Measurements from ENCODE around the gene BMP10.
"Not testable (repeated sequence)": the region's sequence is repeated elsewhere in the genome, so short reads cannot be mapped to it uniquely, and the experiment has no call there.

The BMP10 gene

GRCh38 chr2:68871159-68871764 is at the start of gene BMP10:
TSS of gene BMP10 (minus strand) at chr2:68871397. CDS start at chr2:68871358, 39 bp downstream.
- no peak for DNase-seq

- no peak for DNase-seq
These were observed 49.4 kb upstream of the BMP10 start for GRCh38 chr2:68920481-68921170.

- DNase-seq, result no peak
These were observed 47.3 kb upstream of the BMP10 start for GRCh38 chr2:68918497-68918896.

GRCh38 chr2:68917034-68917718 is 46.0 kb upstream of the BMP10 start:
- DNase-seq, result no peak

- DNase-seq, result no peak
These were observed 45.0 kb upstream of the BMP10 start for GRCh38 chr2:68916226-68916625.

- DNase-seq, result no peak
These were observed 44.2 kb upstream of the BMP10 start for GRCh38 chr2:68915393-68915792.

GRCh38 chr2:68913359-68913758 is 42.2 kb upstream of the BMP10 start:
- no peak for DNase-seq

GRCh38 chr2:68912732-68913131 is 41.5 kb upstream of the BMP10 start:
- DNase-seq, result no peak

- DNase-seq, result no peak
These were observed 40.9 kb upstream of the BMP10 start for GRCh38 chr2:68912111-68912510.

- no peak for DNase-seq
These were observed 40.5 kb upstream of the BMP10 start for GRCh38 chr2:68911709-68912108.

GRCh38 chr2:68911246-68911645 is 40.0 kb upstream of the BMP10 start:
- no peak for DNase-seq

GRCh38 chr2:68909793-68910674 is 38.8 kb upstream of the BMP10 start:
- DNase-seq, result peak; percentile 54

GRCh38 chr2:68908392-68908970 is 37.3 kb upstream of the BMP10 start:
- no peak for DNase-seq

- no peak for DNase-seq
These were observed 36.7 kb upstream of the BMP10 start for GRCh38 chr2:68907920-68908253.

GRCh38 chr2:68907232-68907919 is 36.2 kb upstream of the BMP10 start:
- DNase-seq, result no peak

GRCh38 chr2:68906716-68907115 is 35.5 kb upstream of the BMP10 start:
- DNase-seq, result no peak

GRCh38 chr2:68905116-68905515 is 33.9 kb upstream of the BMP10 start:
- DNase-seq, result no peak

GRCh38 chr2:68901561-68901960 is 30.4 kb upstream of the BMP10 start:
- no peak for DNase-seq

GRCh38 chr2:68901199-68901514 is 30.0 kb upstream of the BMP10 start:
- no peak for DNase-seq

GRCh38 chr2:68900496-68901198 is 29.4 kb upstream of the BMP10 start:
- DNase-seq, result no peak

- not testable (repeated sequence) for DNase-seq
These were observed 24.8 kb upstream of the BMP10 start for GRCh38 chr2:68895981-68896380.

- no peak for DNase-seq
These were observed 18.3 kb upstream of the BMP10 start for GRCh38 chr2:68889500-68889899.
